ENCODE data around the gene NR2C2. TPM values are rescaled to one million over a fixed set of nuclear protein-coding genes. Genes with fewer than 3 reads are reported as not detected.

Gene NR2C2
- total and polyA plus RNA-seq, 4 donors: 3.3 to 21.8 (median 14.5) TPM

GRCh38 chr3:14949126-14949525, 1.7 kb downstream of the NR2C2 start:
- no peak for TF ChIP-seq HNF4A (conservative IDR thresholded peaks at IDR 0.05)
- TF ChIP-seq YY1 (IDR thresholded peaks at IDR 0.05): peak; percentile 24

GRCh38 chr3:14950274-14950673, 2.9 kb downstream of the NR2C2 start:
- H3K4me3 ChIP-seq (ENCODE audit: low read depth in 1 of 3, low read length in 3 of 3): no peak overlapping the region
- no peaks in the 10 kb centered on the region for H3K9me3 ChIP-seq (ENCODE audit: control insufficient read depth in 4 of 4, low read length in 3 of 4)
- TF ChIP-seq TAF1 (conservative IDR thresholded peaks at IDR 0.05) (no peak), HNF4G (IDR thresholded peaks at IDR 0.05) (no peak), YY1 (IDR thresholded peaks at IDR 0.05) (no peak), FOXA1 (IDR thresholded peaks at IDR 0.05) (no peak), JUND (IDR thresholded peaks at IDR 0.05) (no peak), GABPA (IDR thresholded peaks at IDR 0.05 in 1 of 2, conservative IDR thresholded peaks at IDR 0.05 in 1 of 2) (no peak), HNF4A (conservative IDR thresholded peaks at IDR 0.05) (no peak), SP1 (IDR thresholded peaks at IDR 0.05) (no peak), RXRA (IDR thresholded peaks at IDR 0.05) (no peak), CTCF (IDR thresholded peaks at IDR 0.05; ENCODE audit: low read depth, low read length, missing input control) (no peak), NR2F2 (IDR thresholded peaks at IDR 0.05) (no peak), EGR1 (IDR thresholded peaks at IDR 0.05; ENCODE audit: low read depth in 2 of 2) (no peak), FOXA2 (IDR thresholded peaks at IDR 0.05) (no peak), ZBTB33 (IDR thresholded peaks at IDR 0.05) (no peak), RAD21 (IDR thresholded peaks at IDR 0.05) (no peak), MAX (IDR thresholded peaks at IDR 0.05) (no peak), REST (IDR thresholded peaks at IDR 0.05) (no peak), ATF3 (IDR thresholded peaks at IDR 0.05) (no peak)
- 79% methylated on average over 2 of the region's 2 CpGs for WGBS
- H3K36me3 ChIP-seq (ENCODE audit: control insufficient read depth in 4 of 4, insufficient read depth in 3 of 4, low read depth in 1 of 4, low read length in 3 of 4): peaks cover 0 to 3% (median under 1%) of the 10 kb centered on the region in 4 donors
- H3K27me3 ChIP-seq (ENCODE audit: control insufficient read depth in 4 of 4, insufficient read depth in 4 of 4, low read length in 3 of 4): no peaks in the 10 kb centered on the region
- peaks cover 1 to 26% (median 19%) of the 10 kb centered on the region in 4 donors for H3K4me1 ChIP-seq (ENCODE audit: control insufficient read depth in 4 of 4, insufficient read depth in 4 of 4, low read length in 3 of 4)
- H3K9ac ChIP-seq (ENCODE audit: low read depth in 1 of 2, low read length in 2 of 2): no peak overlapping the region
- H3K27ac ChIP-seq (ENCODE audit: low read depth in 1 of 2, low read length in 2 of 2): no peak overlapping the region
- DNase-seq (ENCODE audit: low spot score): no peak

More at GRCh38 chr3:14949126-14949525, 1.7 kb downstream of the NR2C2 start:
- Histone ChIP-seq H3K27me3 (ENCODE audit: control insufficient read depth in 4 of 4, insufficient read depth in 4 of 4, low read length in 3 of 4) (no peaks in the 10 kb centered on the region), H3K4me1 (ENCODE audit: control insufficient read depth in 4 of 4, insufficient read depth in 4 of 4, low read length in 3 of 4) (peaks cover 3 to 27% (median 21%) of the 10 kb centered on the region in 4 donors), H3K9ac (ENCODE audit: low read depth in 1 of 2, low read length in 2 of 2) (peak overlapping the region in 1 of 2 donors; percentile 39), H3K9me3 (ENCODE audit: control insufficient read depth in 4 of 4, low read length in 3 of 4) (no peaks in the 10 kb centered on the region), H3K27ac (ENCODE audit: low read depth in 1 of 2, low read length in 2 of 2) (peak overlapping the region in 1 of 2 donors; percentile 4), H3K4me3 (ENCODE audit: low read depth in 1 of 3, low read length in 3 of 3) (peak overlapping the region; percentile 44 to 100 (median 94)), H3K36me3 (ENCODE audit: control insufficient read depth in 4 of 4, insufficient read depth in 3 of 4, low read depth in 1 of 4, low read length in 3 of 4) (peaks cover 0 to 5% (median 2%) of the 10 kb centered on the region in 4 donors)
- WGBS: 39% methylated on average over 5 of the region's 5 CpGs
- DNase-seq (ENCODE audit: low spot score): no peak
